Retinal pigment epithelial cell (primary cell): ENCODE data around the gene TTLL8.
A peak's percentile ranks its signal among the peaks of the same experiment; 100 is the strongest.
"Not testable (repeated sequence)": the region's sequence is repeated elsewhere in the genome, so short reads cannot be mapped to it uniquely, and the experiment has no call there.

ENCODE experiments used
- DNase-seq: peaks from one replicate; pipeline ENCODE4 v3.0.0-alpha.2; 2010; ENCODE audit warnings: low read depth
- H3K4me3 ChIP-seq: 2 replicates; pipeline ENCODE4 v1.5.1; 2011; ENCODE audit warnings: mild to moderate bottlenecking, low read length, control low read depth, moderate library complexity
- CTCF ChIP-seq: conservative IDR thresholded peaks from 2 replicates; pipeline ENCODE4 v1.5.1; 2011; ENCODE audit warnings: low read depth, low read length, control low read depth, inconsistent platforms

TTLL8 gene

GRCh38 chr22:49986325-49986724 lies 71.8 kb downstream of the TTLL8 start:
- DNase-seq = no peak
- H3K4me3 ChIP-seq = no peak overlapping the region
- TF ChIP-seq CTCF = no peak

GRCh38 chr22:49983148-49984042 lies 74.7 kb downstream of the TTLL8 start:
- TF ChIP-seq CTCF = peak; percentile 43
- DNase-seq = no peak
- H3K4me3 ChIP-seq = no peak overlapping the region

GRCh38 chr22:49981799-49982198 lies 76.3 kb downstream of the TTLL8 start:
- H3K4me3 ChIP-seq, DNase-seq: not testable (repeated sequence)

- H3K4me3 ChIP-seq = no peak overlapping the region
- peak; percentile 70 for TF ChIP-seq CTCF
- DNase-seq = no peak
These were observed 78.4 kb downstream of the TTLL8 start for GRCh38 chr22:49979587-49980264.

- DNase-seq = no peak
- TF ChIP-seq CTCF = no peak
- H3K4me3 ChIP-seq = no peak overlapping the region
These were observed 80.5 kb downstream of the TTLL8 start for GRCh38 chr22:49977578-49977977.

- no peak for TF ChIP-seq CTCF
- H3K4me3 ChIP-seq = no peak overlapping the region
- no peak for DNase-seq
These were observed 81.5 kb downstream of the TTLL8 start for GRCh38 chr22:49976439-49977175.
